ENCODE measurements around the gene ZMYND8.

DNA sequence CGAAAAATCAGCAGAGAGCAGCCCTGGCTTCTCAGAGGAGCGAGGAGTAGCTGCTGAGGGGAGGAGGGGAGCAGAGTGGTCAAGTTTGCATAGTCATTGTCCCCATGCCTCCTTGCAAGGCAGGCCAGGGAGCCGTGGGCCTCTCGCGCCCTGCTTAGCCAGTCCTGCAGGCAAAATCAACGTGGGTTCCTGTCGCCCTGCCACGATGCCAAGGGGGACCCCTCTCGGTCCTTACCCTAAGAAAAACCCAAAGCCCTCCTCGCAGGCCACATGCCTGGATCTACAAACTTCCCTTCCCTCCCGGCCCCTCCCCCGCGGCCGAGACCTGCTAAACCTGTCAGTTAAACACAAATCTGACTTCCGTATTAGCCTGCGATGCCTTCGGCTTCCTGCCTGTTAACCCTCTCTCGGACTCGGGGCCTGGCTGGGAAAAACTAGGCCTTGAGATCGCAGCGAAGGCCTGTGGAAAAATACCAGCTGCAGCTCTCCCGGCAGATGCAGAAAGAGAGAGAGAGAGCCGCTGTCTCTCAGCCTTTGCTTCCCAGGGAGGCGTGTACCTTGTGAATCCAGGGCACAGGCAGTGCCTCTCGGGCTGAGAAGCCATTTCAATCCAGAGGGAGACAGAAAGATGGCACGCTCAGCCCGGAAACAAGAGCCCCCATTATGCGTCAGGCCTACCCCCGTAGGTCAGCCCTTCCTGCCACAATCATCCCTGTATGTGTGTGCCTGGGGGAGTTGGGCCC is 968 bp upstream of the ZMYND8 start:
- TF ChIP-seq, protein P1, sequence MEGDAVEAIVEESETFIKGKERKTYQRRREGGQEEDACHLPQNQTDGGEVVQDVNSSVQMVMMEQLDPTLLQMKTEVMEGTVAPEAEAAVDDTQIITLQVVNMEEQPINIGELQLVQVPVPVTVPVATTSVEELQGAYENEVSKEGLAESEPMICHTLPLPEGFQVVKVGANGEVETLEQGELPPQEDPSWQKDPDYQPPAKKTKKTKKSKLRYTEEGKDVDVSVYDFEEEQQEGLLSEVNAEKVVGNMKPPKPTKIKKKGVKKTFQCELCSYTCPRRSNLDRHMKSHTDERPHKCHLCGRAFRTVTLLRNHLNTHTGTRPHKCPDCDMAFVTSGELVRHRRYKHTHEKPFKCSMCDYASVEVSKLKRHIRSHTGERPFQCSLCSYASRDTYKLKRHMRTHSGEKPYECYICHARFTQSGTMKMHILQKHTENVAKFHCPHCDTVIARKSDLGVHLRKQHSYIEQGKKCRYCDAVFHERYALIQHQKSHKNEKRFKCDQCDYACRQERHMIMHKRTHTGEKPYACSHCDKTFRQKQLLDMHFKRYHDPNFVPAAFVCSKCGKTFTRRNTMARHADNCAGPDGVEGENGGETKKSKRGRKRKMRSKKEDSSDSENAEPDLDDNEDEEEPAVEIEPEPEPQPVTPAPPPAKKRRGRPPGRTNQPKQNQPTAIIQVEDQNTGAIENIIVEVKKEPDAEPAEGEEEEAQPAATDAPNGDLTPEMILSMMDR (conservative IDR thresholded peaks at IDR 0.05; ENCODE audit: low read depth, low read length): no peak
- TF ChIP-seq EZH2phosphoT487 (IDR thresholded peaks at IDR 0.05; ENCODE audit: borderline replicate concordance, low read length): no peak
- no peak for TF ChIP-seq EZH2 (IDR thresholded peaks at IDR 0.05; ENCODE audit: low read length, unreplicated experiment)
